Endothelial cell of umbilical vein (primary cell): ENCODE measurements around the gene SEC22A. TPM values are rescaled to one million over a fixed set of nuclear protein-coding genes. Genes with fewer than 3 reads are reported as not detected.

ENCODE experiments used
- BruUV-seq: library from RNA; stranded (reverse); fragments of 400-500 nt; replicated peaks from 2 replicates; lab custom pipeline; 2021; lab: Mats Ljungman, UMichigan
- CTCF ChIA-PET: fragments of 300-600, 350-600 bp; sonication (Branson Sonifier 250); formaldehyde crosslinking; loops from one replicate; lab custom pipeline; 2021; ENCODE audit warnings: antibody characterized with exemption, inconsistent platforms; lab: Charles Lee
- POLR2A ChIA-PET: fragments of 300-600, 350-600 bp; sonication (Branson Sonifier 250); formaldehyde crosslinking; loops from one replicate; lab custom pipeline; 2021; ENCODE audit warnings: antibody characterized with exemption, inconsistent platforms; lab: Charles Lee
- DNase-seq: peaks from one replicate; pipeline ENCODE4 v3.0.0-alpha.2; 2011; ENCODE audit warnings: low read depth, low spot score
- FAIRE-seq: peaks from 2 replicates; lab custom pipeline; 2011; peaks lifted over from hg19 to GRCh38; lab: Jason Lieb, UNC
- H2AFZ ChIP-seq: 2 replicates; pipeline ENCODE4 v1.6.0; 2012; ENCODE audit warnings: low read depth, low read length, control low read depth, inconsistent platforms
- H3K27ac ChIP-seq: 2 replicates; pipeline ENCODE4 v1.5.1; 2011; ENCODE audit warnings: low read depth, mild to moderate bottlenecking, control low read depth, low read length, moderate library complexity; ENCODE audit not compliant: insufficient read depth
- H3K27me3 ChIP-seq, 2 experiments: 2 replicates each; pipeline versions ENCODE4 v1.6.0 to v1.6.1; 2011; ENCODE audit warnings: low read length in 2 of 2, mixed read lengths in 1 of 2; ENCODE audit not compliant: control insufficient read depth in 2 of 2, insufficient read depth in 2 of 2
- H3K36me3 ChIP-seq, 2 experiments: 2 replicates in 1 of 2; 3 replicates in 1 of 2; pipeline ENCODE4 v1.5.1; 2011; ENCODE audit warnings: low read length in 2 of 2, mild to moderate bottlenecking in 1 of 2, moderate library complexity in 1 of 2; ENCODE audit not compliant: control insufficient read depth in 2 of 2, insufficient read depth in 2 of 2; ENCODE audit errors: extremely low read depth in 1 of 2
- H3K4me1 ChIP-seq: 3 replicates; pipeline ENCODE4 v1.5.1; 2011; ENCODE audit warnings: mild to moderate bottlenecking, low read length; ENCODE audit not compliant: control insufficient read depth, insufficient read depth; ENCODE audit errors: extremely low read depth
- H3K4me2 ChIP-seq: 2 replicates; pipeline ENCODE4 v1.6.1; 2011; ENCODE audit warnings: low read length, control low read depth, mixed read lengths; ENCODE audit not compliant: insufficient read depth
- H3K4me3 ChIP-seq, 3 experiments: fragments of 200-600 bp in 1 of 3; sonication (generic), shearing (Covaris generic) in 1 of 3; replicated peaks in 1 of 3; 2 replicates each; pipeline ENCODE4 v1.5.1; 2011 to 2016; ENCODE audit warnings: control low read depth in 3 of 3, low read length in 3 of 3, mild to moderate bottlenecking in 2 of 3, inconsistent platforms in 1 of 3, low read depth in 1 of 3, moderate library complexity in 1 of 3; ENCODE audit not compliant: insufficient read depth in 1 of 3
- H3K79me2 ChIP-seq: 2 replicates; pipeline ENCODE4 v1.6.0; 2012; ENCODE audit warnings: low read length, inconsistent platforms; ENCODE audit not compliant: control insufficient read depth, insufficient read depth
- H3K9ac ChIP-seq: replicated peaks from 2 replicates; pipeline ENCODE3; 2011; ENCODE audit warnings: low read length, control low read depth; ENCODE audit not compliant: insufficient read depth; ENCODE audit errors: extremely low read depth
- H3K9me1 ChIP-seq: replicated peaks from 3 replicates; pipeline ENCODE4 v1.6.0; 2011; ENCODE audit warnings: mild to moderate bottlenecking, low read length; ENCODE audit not compliant: control insufficient read depth, insufficient read depth; ENCODE audit errors: extremely low read depth
- H3K9me3 ChIP-seq: replicated peaks from 2 replicates; pipeline ENCODE4 v1.5.1; 2012; ENCODE audit warnings: low read length, inconsistent platforms; ENCODE audit not compliant: control insufficient read depth, insufficient read depth
- H4K20me1 ChIP-seq: replicated peaks from 2 replicates; pipeline ENCODE3; 2011; ENCODE audit warnings: mild to moderate bottlenecking, low read length; ENCODE audit not compliant: control insufficient read depth, insufficient read depth; ENCODE audit errors: extremely low read depth
- EZH2 ChIP-seq: IDR thresholded peaks from 2 replicates; pipeline ENCODE4 v1.6.1; 2012; ENCODE audit warnings: borderline replicate concordance, low read depth, mild to moderate bottlenecking, moderate library complexity, low read length, inconsistent platforms; ENCODE audit not compliant: severe bottlenecking
- FOS ChIP-seq: IDR thresholded peaks from 2 replicates; pipeline ENCODE4 v1.6.1; 2011; ENCODE audit warnings: mild to moderate bottlenecking, low read length, moderate library complexity, borderline replicate concordance; ENCODE audit not compliant: insufficient read depth
- GATA2 ChIP-seq: IDR thresholded peaks from 2 replicates; pipeline ENCODE4 v1.7.0; 2011; ENCODE audit warnings: low read depth, mild to moderate bottlenecking, moderate library complexity, mixed read lengths, low read length; ENCODE audit not compliant: insufficient read length, insufficient read depth
- JUN ChIP-seq: IDR thresholded peaks from 2 replicates; pipeline ENCODE4 v1.6.1; 2011; ENCODE audit warnings: borderline replicate concordance, low read depth; ENCODE audit not compliant: insufficient read length, insufficient read depth
- MAX ChIP-seq: IDR thresholded peaks from 2 replicates; pipeline ENCODE4 v1.6.1; 2011; ENCODE audit not compliant: insufficient read depth, insufficient read length
- MYC ChIP-seq: IDR thresholded peaks from one replicate; pipeline ENCODE4 v1.6.1; 2011; ENCODE audit warnings: mild to moderate bottlenecking, low read depth, low read length
- POLR2A ChIP-seq: IDR thresholded peaks from 2 replicates; pipeline ENCODE4 v1.6.1; 2012; ENCODE audit warnings: low read depth, mild to moderate bottlenecking, control low read depth, low read length
- POLR2AphosphoS5 ChIP-seq: IDR thresholded peaks from 2 replicates; pipeline ENCODE4 v1.6.1; 2012; ENCODE audit warnings: low read depth, mild to moderate bottlenecking, control low read depth, low read length, moderate library complexity; ENCODE audit not compliant: insufficient read depth
- dilution Hi-C: fragments of 300-500 bp; cut with MboI; formaldehyde crosslinking; loops from one replicate; pipeline ENCODE4 v1.15.0; 2019; ENCODE audit warnings: low sequenced_read_pairs; ENCODE audit not compliant: extremely low pct_ligation_motif_present
- intact Hi-C: fragments of 100-400 bp; cut with micrococcal nuclease; formaldehyde crosslinking; loops from one replicate; pipeline ENCODE4 v1.10.0; 2022
- polyA plus RNA-seq, 4 experiments: library from polyadenylated mRNA; depleted of rRNA in 3 of 4; stranded (reverse) in 3 of 4; unstranded in 1 of 4; fragments of >200 nt; gene quantifications; 2 replicates each; pipeline versions ENCODE4 v1.2.1 to v1.2.3, GENCODE V29; 2011 to 2012; ENCODE audit warnings: missing spikeins in 1 of 4
- total RNA-seq: library from RNA; stranded (reverse); gene quantifications from 2 replicates; pipeline ENCODE4 v1.2.3, GENCODE V29; 2021
- TF ChIP-seq, protein P1 (sequence below), 2 donors: IDR thresholded peaks; 1 replicate in 1 of 2; 2 replicates in 1 of 2; pipeline ENCODE4 v1.5.1; 2011; ENCODE audit warnings: low read length in 2 of 2, mild to moderate bottlenecking in 2 of 2, moderate library complexity in 2 of 2, control low read depth in 1 of 2, inconsistent platforms in 1 of 2, low read depth in 1 of 2; ENCODE audit not compliant: insufficient read depth in 1 of 2; ENCODE audit errors: extremely low read depth in 1 of 2

Gene SEC22A
- total and polyA plus RNA-seq, 2 donors (not counting 3 experiments of a cell fraction or from before 2014, with no cell fraction given), result 20.1 to 26.8 TPM

- intact Hi-C loops (no loop called here), dilution Hi-C loops (no loop called here)
- DNase-seq, result no peak
- Histone ChIP-seq H3K9ac (no peak overlapping the region), H3K9me3 (no peaks in the 10 kb centered on the region), H3K4me1 (peaks cover 10% of the 10 kb centered on the region), H2AFZ (no peak overlapping the region), H3K4me2 (no peak overlapping the region), H3K79me2 (no peaks in the 10 kb centered on the region), H3K36me3 (peaks cover 20 to 44% of the 10 kb centered on the region in 2 experiments), H3K9me1 (no peaks in the 10 kb centered on the region), H3K4me3 (no peak overlapping the region), H3K27me3 (no peaks in the 10 kb centered on the region), H3K27ac (no peak overlapping the region), H4K20me1 (no peaks in the 10 kb centered on the region)
- FAIRE-seq, result no peak
- TF ChIP-seq POLR2AphosphoS5 (no peak), EZH2 (no peak), POLR2A (no peak), MAX (no peak), MYC (no peak), FOS (no peak), GATA2 (no peak), JUN (no peak)
- TF ChIP-seq, protein P1, sequence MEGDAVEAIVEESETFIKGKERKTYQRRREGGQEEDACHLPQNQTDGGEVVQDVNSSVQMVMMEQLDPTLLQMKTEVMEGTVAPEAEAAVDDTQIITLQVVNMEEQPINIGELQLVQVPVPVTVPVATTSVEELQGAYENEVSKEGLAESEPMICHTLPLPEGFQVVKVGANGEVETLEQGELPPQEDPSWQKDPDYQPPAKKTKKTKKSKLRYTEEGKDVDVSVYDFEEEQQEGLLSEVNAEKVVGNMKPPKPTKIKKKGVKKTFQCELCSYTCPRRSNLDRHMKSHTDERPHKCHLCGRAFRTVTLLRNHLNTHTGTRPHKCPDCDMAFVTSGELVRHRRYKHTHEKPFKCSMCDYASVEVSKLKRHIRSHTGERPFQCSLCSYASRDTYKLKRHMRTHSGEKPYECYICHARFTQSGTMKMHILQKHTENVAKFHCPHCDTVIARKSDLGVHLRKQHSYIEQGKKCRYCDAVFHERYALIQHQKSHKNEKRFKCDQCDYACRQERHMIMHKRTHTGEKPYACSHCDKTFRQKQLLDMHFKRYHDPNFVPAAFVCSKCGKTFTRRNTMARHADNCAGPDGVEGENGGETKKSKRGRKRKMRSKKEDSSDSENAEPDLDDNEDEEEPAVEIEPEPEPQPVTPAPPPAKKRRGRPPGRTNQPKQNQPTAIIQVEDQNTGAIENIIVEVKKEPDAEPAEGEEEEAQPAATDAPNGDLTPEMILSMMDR (IDR thresholded peaks at IDR 0.05; ENCODE audit: extremely low read depth in 1 of 2, insufficient read depth in 1 of 2, low read depth in 1 of 2, low read length in 2 of 2), result no peak
- no TSS peak for BruUV-seq
- CTCF ChIA-PET, result no interaction called here
- POLR2A ChIA-PET, result no interaction called here
Observed at GRCh38 chr3:123155471-123156011, 46.2 kb upstream of the SEC22A start.
